ENCODE results near the gene ZBTB7C. TPM values are rescaled to one million over a fixed set of nuclear protein-coding genes. Genes with fewer than 3 reads are reported as not detected.

Gene ZBTB7C
- total and polyA plus RNA-seq, 10 of the 15 experiments (the other 5 are each of a cell fraction or from before 2014, with no cell fraction given) = under 0.01 to 0.08 (median 0.01) TPM; not detected in 7

GRCh38 chr18:48304906-48305693 lies 104.1 kb downstream of the ZBTB7C start:
- no peak for FAIRE-seq
- no TSS peak for BruUV-seq (replicated peaks)
- TF ChIP-seq, protein P1, sequence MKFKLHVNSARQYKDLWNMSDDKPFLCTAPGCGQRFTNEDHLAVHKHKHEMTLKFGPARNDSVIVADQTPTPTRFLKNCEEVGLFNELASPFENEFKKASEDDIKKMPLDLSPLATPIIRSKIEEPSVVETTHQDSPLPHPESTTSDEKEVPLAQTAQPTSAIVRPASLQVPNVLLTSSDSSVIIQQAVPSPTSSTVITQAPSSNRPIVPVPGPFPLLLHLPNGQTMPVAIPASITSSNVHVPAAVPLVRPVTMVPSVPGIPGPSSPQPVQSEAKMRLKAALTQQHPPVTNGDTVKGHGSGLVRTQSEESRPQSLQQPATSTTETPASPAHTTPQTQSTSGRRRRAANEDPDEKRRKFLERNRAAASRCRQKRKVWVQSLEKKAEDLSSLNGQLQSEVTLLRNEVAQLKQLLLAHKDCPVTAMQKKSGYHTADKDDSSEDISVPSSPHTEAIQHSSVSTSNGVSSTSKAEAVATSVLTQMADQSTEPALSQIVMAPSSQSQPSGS (IDR thresholded peaks at IDR 0.05; ENCODE audit: low read length) = no peak
- no peak for TF ChIP-seq ESRRA (IDR thresholded peaks at IDR 0.05; ENCODE audit: low read length)
- TF ChIP-seq RAD21 (IDR thresholded peaks at IDR 0.05; ENCODE audit: insufficient read depth, low read depth, low read length) = no peak
- TF ChIP-seq ETV6 (conservative IDR thresholded peaks at IDR 0.05 in 1 of 2, IDR thresholded peaks at IDR 0.05 in 1 of 2; ENCODE audit: borderline replicate concordance in 1 of 2, low read depth in 1 of 2) = no peak
- no peak for TF ChIP-seq RELA (IDR thresholded peaks at IDR 0.05; ENCODE audit: borderline replicate concordance, partially characterized antibody)
- no peak for TF ChIP-seq RFX5 (IDR thresholded peaks at IDR 0.05; ENCODE audit: low read depth, low read length)
- no peak for TF ChIP-seq MTA2 (IDR thresholded peaks at IDR 0.05; ENCODE audit: low read depth)
- TF ChIP-seq ZZZ3 (IDR thresholded peaks at IDR 0.05; ENCODE audit: control insufficient read depth, insufficient read length, low read depth) = no peak
- no peak for TF ChIP-seq CBX5 (IDR thresholded peaks at IDR 0.05; ENCODE audit: low read depth)
- TF ChIP-seq, protein P2, sequence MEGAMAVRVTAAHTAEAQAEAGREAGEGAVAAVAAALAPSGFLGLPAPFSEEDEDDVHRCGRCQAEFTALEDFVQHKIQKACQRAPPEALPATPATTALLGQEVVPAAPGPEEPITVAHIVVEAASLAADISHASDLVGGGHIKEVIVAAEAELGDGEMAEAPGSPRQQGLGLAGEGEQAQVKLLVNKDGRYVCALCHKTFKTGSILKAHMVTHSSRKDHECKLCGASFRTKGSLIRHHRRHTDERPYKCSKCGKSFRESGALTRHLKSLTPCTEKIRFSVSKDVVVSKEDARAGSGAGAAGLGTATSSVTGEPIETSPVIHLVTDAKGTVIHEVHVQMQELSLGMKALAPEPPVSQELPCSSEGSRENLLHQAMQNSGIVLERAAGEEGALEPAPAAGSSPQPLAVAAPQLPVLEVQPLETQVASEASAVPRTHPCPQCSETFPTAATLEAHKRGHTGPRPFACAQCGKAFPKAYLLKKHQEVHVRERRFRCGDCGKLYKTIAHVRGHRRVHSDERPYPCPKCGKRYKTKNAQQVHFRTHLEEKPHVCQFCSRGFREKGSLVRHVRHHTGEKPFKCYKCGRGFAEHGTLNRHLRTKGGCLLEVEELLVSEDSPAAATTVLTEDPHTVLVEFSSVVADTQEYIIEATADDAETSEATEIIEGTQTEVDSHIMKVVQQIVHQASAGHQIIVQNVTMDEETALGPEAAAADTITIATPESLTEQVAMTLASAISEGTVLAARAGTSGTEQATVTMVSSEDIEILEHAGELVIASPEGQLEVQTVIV (IDR thresholded peaks at IDR 0.05; ENCODE audit: borderline replicate concordance, partially characterized antibody) = no peak
- TF ChIP-seq SUPT20H (IDR thresholded peaks at IDR 0.05; ENCODE audit: borderline replicate concordance, control insufficient read depth, low read depth, low read length) = no peak
- no peak for TF ChIP-seq PRDM15 (CRISPR knock-in tag; IDR thresholded peaks at IDR 0.05)
- TF ChIP-seq NBN (IDR thresholded peaks at IDR 0.05) = no peak
- no peak for TF ChIP-seq SMARCA5 (IDR thresholded peaks at IDR 0.05)
- TF ChIP-seq POLR2A (IDR thresholded peaks at IDR 0.05; ENCODE audit: low read depth, low read length) = no peak

More at GRCh38 chr18:48304906-48305693, 104.1 kb downstream of the ZBTB7C start:
- no peaks in the 10 kb centered on the region for H4K20me1 ChIP-seq (ENCODE audit: control insufficient read depth, insufficient read depth)
- CTCF ChIA-PET = no interaction called here
- no peak overlapping the region for H2AFZ ChIP-seq (ENCODE audit: control insufficient read depth, low read depth, low read length)
- H3K27ac ChIP-seq (ENCODE audit: control insufficient read depth, insufficient read depth) = no peak overlapping the region
- no peak overlapping the region for H3K9ac ChIP-seq (ENCODE audit: control insufficient read depth, insufficient read depth, low read length)
- H3K9me3 ChIP-seq (replicated peaks; ENCODE audit: control insufficient read depth, insufficient read depth, low read length) = no peaks in the 10 kb centered on the region
- no peak overlapping the region for H3K4me3 ChIP-seq
- in situ Hi-C loops (cut with MboI) = no loop called here
- RAD21 ChIA-PET (ENCODE audit: unreplicated experiment) = no interaction called here
- no peak overlapping the region for H3K4me2 ChIP-seq (ENCODE audit: control insufficient read depth, insufficient read depth)
- H3K79me2 ChIP-seq (ENCODE audit: control insufficient read depth, insufficient read depth, low read length) = no peaks in the 10 kb centered on the region
- POLR2A ChIA-PET = no interaction called here
- no peak for DNase-seq (ENCODE audit: low read depth, low spot score)
- H3K36me3 ChIP-seq (ENCODE audit: control insufficient read depth in 2 of 2, insufficient read depth in 2 of 2, low read length in 1 of 2) = no peaks in the 10 kb centered on the region
- intact Hi-C loops (cut with micrococcal nuclease; ENCODE audit: unreplicated experiment) = no loop called here
- no peaks in the 10 kb centered on the region; a peak in 2 of 4 replicates for H3K27me3 ChIP-seq (replicated peaks in 1 of 2; ENCODE audit: control insufficient read depth in 2 of 2, insufficient read depth in 2 of 2, low read length in 1 of 2)
- no peak for ATAC-seq
- SMC1A ChIA-PET (ENCODE audit: uncharacterized antibody, unreplicated experiment) = interaction anchor here (0.9 kb wide), 1 partner anchor 12 kb away, joined by 3 read pairs; no protein-coding TSS in a partner anchor
- 27% methylated on average over 16 of the region's 16 CpGs for WGBS (ENCODE audit: insufficient coverage, insufficient replicate concordance, low lambda C conversion rate, missing lambda C conversion rate)
- no peaks in the 10 kb centered on the region for H3K4me1 ChIP-seq (ENCODE audit: control insufficient read depth, insufficient read depth, low read length)

All from GM12878 (cell line).